DND-41 (cell line): ENCODE data around the gene SAC3D1.

Experiments
- ATAC-seq: fragments of 200-7000 bp; cut with Tn5 transposase; 3 replicates; pipeline ENCODE4 v1.9.1; 2021; ENCODE audit warnings: low read depth; ENCODE audit not compliant: insufficient read depth
- DNase-seq: peaks from one replicate; pipeline ENCODE4 v3.0.0-alpha.2; 2020
- H2AFZ ChIP-seq: 2 replicates; pipeline ENCODE4 v1.6.0; 2012; ENCODE audit warnings: low read depth, low read length
- H3K27ac ChIP-seq: 2 replicates; pipeline ENCODE4 v1.5.1; 2012; ENCODE audit warnings: low read length, inconsistent platforms
- H3K27me3 ChIP-seq: fragments of 200-600 bp; sonication (generic); 2 replicates; pipeline ENCODE4 v1.6.0; 2012; ENCODE audit warnings: low read length, mild to moderate bottlenecking, inconsistent platforms; ENCODE audit not compliant: insufficient read depth, poor library complexity
- H3K36me3 ChIP-seq: 2 replicates; pipeline ENCODE4 v1.5.1; 2012; ENCODE audit warnings: low read length, inconsistent platforms; ENCODE audit not compliant: insufficient read depth
- H3K4me1 ChIP-seq: 2 replicates; pipeline ENCODE4 v1.5.1; 2012; ENCODE audit warnings: mild to moderate bottlenecking, low read length; ENCODE audit not compliant: insufficient read depth
- H3K4me2 ChIP-seq: 2 replicates; pipeline ENCODE4 v1.6.0; 2012; ENCODE audit warnings: mild to moderate bottlenecking, moderate library complexity, low read length, inconsistent platforms; ENCODE audit not compliant: insufficient read depth
- H3K4me3 ChIP-seq, 2 experiments: fragments of 200-600 bp in 1 of 2; shearing (Covaris generic) in 1 of 2; 2 replicates each; pipeline ENCODE4 v1.5.1; 2012 to 2016; ENCODE audit warnings: inconsistent platforms in 2 of 2, low read length in 2 of 2, mild to moderate bottlenecking in 2 of 2, low read depth in 1 of 2, moderate library complexity in 1 of 2
- H3K79me2 ChIP-seq: 2 replicates; pipeline ENCODE4 v1.6.0; 2012; ENCODE audit warnings: low read length, inconsistent platforms; ENCODE audit not compliant: insufficient read depth
- H3K9ac ChIP-seq: 2 replicates; pipeline ENCODE4 v1.6.0; 2012; ENCODE audit warnings: low read depth, mild to moderate bottlenecking, inconsistent platforms, low read length, moderate library complexity
- H3K9me3 ChIP-seq: 2 replicates; pipeline ENCODE4 v1.5.1; 2012; ENCODE audit warnings: low read length, moderate library complexity, mild to moderate bottlenecking, inconsistent platforms; ENCODE audit not compliant: insufficient read depth, severe bottlenecking
- H4K20me1 ChIP-seq: 2 replicates; pipeline ENCODE4 v1.6.0; 2012; ENCODE audit warnings: low read length; ENCODE audit not compliant: insufficient read depth
- EZH2 ChIP-seq: IDR thresholded peaks from 3 replicates; pipeline ENCODE4 v1.6.1; 2012; ENCODE audit warnings: borderline replicate concordance, low read depth, mild to moderate bottlenecking, moderate library complexity, low read length, inconsistent platforms; ENCODE audit not compliant: severe bottlenecking
- TF ChIP-seq, protein P1 (sequence below): IDR thresholded peaks from 2 replicates; pipeline ENCODE4 v1.5.1; 2012; ENCODE audit warnings: borderline replicate concordance, low read length, moderate library complexity, mild to moderate bottlenecking; ENCODE audit not compliant: poor library complexity, severe bottlenecking; ENCODE audit errors: extremely low read depth

The SAC3D1 gene

DNA sequence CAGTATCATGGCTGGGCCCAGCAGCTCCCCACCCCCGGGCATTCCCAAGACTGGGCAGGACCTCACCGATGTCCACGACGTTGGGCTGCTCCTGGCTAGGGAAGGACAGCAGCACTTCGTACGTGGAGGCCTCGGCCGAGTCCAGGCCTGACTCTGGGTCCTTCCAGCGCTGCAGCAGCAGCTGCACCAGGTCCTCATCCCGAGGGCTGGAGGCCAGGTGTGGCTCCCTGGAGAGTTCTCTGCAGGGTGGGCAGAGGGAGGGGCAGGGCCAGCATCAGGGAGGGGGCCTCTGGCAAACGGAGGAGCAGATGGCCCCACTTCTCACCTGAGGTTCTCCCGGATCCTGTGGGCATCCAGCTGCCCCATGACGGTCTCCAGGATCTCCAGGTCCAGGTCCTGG is 17.0 kb downstream of the SAC3D1 start:
- no peak overlapping the region for H3K4me2 ChIP-seq
- DNase-seq (no peak), ATAC-seq (no peak)
- no peak overlapping the region for H3K9ac ChIP-seq
- no peaks in the 10 kb centered on the region for H3K27me3 ChIP-seq
- no peaks in the 10 kb centered on the region for H3K9me3 ChIP-seq
- H3K4me1 ChIP-seq = no peaks in the 10 kb centered on the region
- H3K79me2 ChIP-seq = no peaks in the 10 kb centered on the region
- no peak overlapping the region for H3K27ac ChIP-seq
- no peaks in the 10 kb centered on the region for H3K36me3 ChIP-seq
- no peak overlapping the region for H2AFZ ChIP-seq
- H3K4me3 ChIP-seq = no peak overlapping the region
- TF ChIP-seq, protein P1, sequence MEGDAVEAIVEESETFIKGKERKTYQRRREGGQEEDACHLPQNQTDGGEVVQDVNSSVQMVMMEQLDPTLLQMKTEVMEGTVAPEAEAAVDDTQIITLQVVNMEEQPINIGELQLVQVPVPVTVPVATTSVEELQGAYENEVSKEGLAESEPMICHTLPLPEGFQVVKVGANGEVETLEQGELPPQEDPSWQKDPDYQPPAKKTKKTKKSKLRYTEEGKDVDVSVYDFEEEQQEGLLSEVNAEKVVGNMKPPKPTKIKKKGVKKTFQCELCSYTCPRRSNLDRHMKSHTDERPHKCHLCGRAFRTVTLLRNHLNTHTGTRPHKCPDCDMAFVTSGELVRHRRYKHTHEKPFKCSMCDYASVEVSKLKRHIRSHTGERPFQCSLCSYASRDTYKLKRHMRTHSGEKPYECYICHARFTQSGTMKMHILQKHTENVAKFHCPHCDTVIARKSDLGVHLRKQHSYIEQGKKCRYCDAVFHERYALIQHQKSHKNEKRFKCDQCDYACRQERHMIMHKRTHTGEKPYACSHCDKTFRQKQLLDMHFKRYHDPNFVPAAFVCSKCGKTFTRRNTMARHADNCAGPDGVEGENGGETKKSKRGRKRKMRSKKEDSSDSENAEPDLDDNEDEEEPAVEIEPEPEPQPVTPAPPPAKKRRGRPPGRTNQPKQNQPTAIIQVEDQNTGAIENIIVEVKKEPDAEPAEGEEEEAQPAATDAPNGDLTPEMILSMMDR = no peak
- no peak for TF ChIP-seq EZH2
- no peaks in the 10 kb centered on the region; the same call in 1 of the 2 replicates for H4K20me1 ChIP-seq

DNA sequence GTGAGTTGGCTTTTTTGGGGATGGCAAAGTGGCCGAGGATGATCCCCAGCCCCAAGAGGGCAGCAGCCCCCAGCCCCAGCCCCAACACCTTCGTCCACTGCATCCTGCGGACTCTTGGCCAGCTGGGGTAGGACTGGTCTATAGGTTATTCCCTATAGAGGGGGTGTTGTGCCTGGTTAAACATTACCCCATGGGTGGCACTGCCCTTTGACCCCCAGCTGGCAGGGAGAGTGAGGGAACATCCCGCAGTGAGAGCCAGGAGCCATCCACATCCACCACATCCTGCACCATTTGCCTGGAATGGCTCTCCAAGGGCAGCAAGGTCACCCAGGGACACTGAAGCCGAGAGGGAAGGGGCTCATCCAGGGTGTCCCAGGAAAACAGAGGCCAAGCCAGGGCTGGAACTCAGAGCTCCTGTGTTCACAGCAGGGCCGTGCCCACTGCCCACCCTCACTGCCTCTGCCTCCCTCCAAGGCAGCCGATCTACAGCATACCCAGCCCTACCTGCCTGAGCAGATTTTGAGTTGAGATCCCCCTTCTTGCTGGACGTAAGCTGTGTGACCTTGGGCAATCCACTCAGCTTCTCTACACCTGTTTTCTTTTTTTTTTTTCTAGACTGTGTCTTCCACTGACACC is 17.5 kb downstream of the SAC3D1 start, which contains the start of gene NAALADL1:
NAALADL1 (minus strand) TSS at position 135 of the 636 bp plus-strand sequence; CDS start at position 103, 32 bp downstream.
- H3K4me1 ChIP-seq = no peaks in the 10 kb centered on the region
- H3K4me2 ChIP-seq = no peak within 1 kb of the TSS
- H3K36me3 ChIP-seq = no peaks in the 10 kb centered on the region
- H3K4me3 ChIP-seq = no peak within 1 kb of the TSS
- H2AFZ ChIP-seq = no peak within 1 kb of the TSS
- no peaks in the 10 kb centered on the region for H3K79me2 ChIP-seq
- H3K27me3 ChIP-seq = no peaks in the 10 kb centered on the region
- no peak within 1 kb of the TSS for H3K27ac ChIP-seq
- TF ChIP-seq, protein P1 = no peak
- TF ChIP-seq EZH2 = no peak
- H3K9ac ChIP-seq = no peak within 1 kb of the TSS
- DNase-seq (no peak), ATAC-seq (no peak)
- no peaks in the 10 kb centered on the region; the same call in 1 of the 2 replicates for H4K20me1 ChIP-seq
- H3K9me3 ChIP-seq = no peaks in the 10 kb centered on the region

DNA sequence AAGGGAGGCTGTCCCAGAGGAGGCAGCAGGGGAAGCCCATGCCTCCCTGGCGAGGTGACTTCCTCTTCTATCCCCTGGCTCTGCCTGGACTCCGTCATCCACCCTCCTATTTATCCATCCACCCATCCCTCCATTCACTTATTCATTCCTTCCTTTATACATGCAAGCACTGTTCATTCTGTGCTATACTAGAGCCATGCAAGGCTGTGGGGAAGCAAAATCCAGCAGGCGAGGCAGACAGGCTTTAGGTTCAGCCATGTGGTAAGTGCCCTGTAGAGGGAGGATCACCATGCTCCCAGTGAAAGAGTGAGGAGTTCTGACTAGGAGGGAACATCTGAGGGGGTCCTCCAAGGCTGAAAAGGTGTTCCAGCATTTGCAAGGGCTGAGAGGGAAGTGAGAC is 18.5 kb downstream of the SAC3D1 start:
- H3K27ac ChIP-seq = no peak overlapping the region
- H4K20me1 ChIP-seq = no peaks in the 10 kb centered on the region
- no peak for DNase-seq
- no peak overlapping the region for H3K4me3 ChIP-seq
- no peaks in the 10 kb centered on the region for H3K4me1 ChIP-seq
- no peak overlapping the region for H2AFZ ChIP-seq
- no peaks in the 10 kb centered on the region for H3K36me3 ChIP-seq
- no peaks in the 10 kb centered on the region for H3K79me2 ChIP-seq
- no peaks in the 10 kb centered on the region for H3K27me3 ChIP-seq
- H3K4me2 ChIP-seq = no peak overlapping the region
- TF ChIP-seq, protein P1 = no peak
- TF ChIP-seq EZH2 = no peak
- H3K9me3 ChIP-seq = no peaks in the 10 kb centered on the region
- ATAC-seq = no peak
- H3K9ac ChIP-seq = no peak overlapping the region
